HepG2 (cell line): ENCODE data around the gene MRFAP1L1. TPM values are rescaled to one million over a fixed set of nuclear protein-coding genes. Genes with fewer than 3 reads are reported as not detected.

Experiments used
- ATAC-seq: fragments of 200-7000 bp; cut with Tn5 transposase; 3 replicates; pipeline ENCODE4 v1.9.1; 2020; ENCODE audit warnings: mild to moderate bottlenecking, moderate library complexity
- BruUV-seq: library from RNA; stranded (reverse); fragments of 400-500 nt; replicated peaks from 2 replicates; lab custom pipeline; 2021; lab: Mats Ljungman, UMichigan
- CTCF ChIA-PET: fragments of 300-600 bp; formaldehyde crosslinking; extraction: SDS; loops from one replicate; lab custom pipeline; 2021; ENCODE audit warnings: low total read pairs, inconsistent platforms, low intra/inter-chr PET ratio; lab: Yijun Ruan, JAX
- POLR2A ChIA-PET: fragments of 350-600 bp; sonication (Branson Sonifier 250); formaldehyde crosslinking; loops from one replicate; lab custom pipeline; 2020; ENCODE audit warnings: antibody characterized with exemption, inconsistent platforms; lab: Yijun Ruan, JAX
- DNase-seq: peaks from one replicate; pipeline ENCODE4 v3.0.0-alpha.2; 2015; ENCODE audit warnings: low spot score
- FAIRE-seq: peaks from 3 replicates; lab custom pipeline; 2011; peaks lifted over from hg19 to GRCh38; lab: Jason Lieb, UNC
- H2AFZ ChIP-seq: one replicate; pipeline ENCODE4 v1.6.1; 2011; ENCODE audit warnings: low read length, inconsistent platforms
- H3K27ac ChIP-seq: fragments of 300-600 bp; 3 replicates; pipeline ENCODE4 v1.8.0; 2011; ENCODE audit warnings: mixed run types, mild to moderate bottlenecking, mixed read lengths, low read length, inconsistent platforms; ENCODE audit not compliant: insufficient read depth; ENCODE audit errors: extremely low read length
- H3K27me3 ChIP-seq, 2 experiments: fragments of 200-600 bp in 1 of 2; 2 replicates in 1 of 2; 3 replicates in 1 of 2; pipeline versions ENCODE4 v1.6.0 to v1.8.0; 2011; ENCODE audit warnings: low read length in 2 of 2, mild to moderate bottlenecking in 2 of 2, moderate library complexity in 2 of 2, inconsistent platforms in 1 of 2; ENCODE audit not compliant: insufficient read depth in 2 of 2, control insufficient read depth in 1 of 2
- H3K36me3 ChIP-seq, 2 experiments: fragments of 200-600 bp in 1 of 2; replicated peaks in 1 of 2; 2 replicates in 1 of 2; 3 replicates in 1 of 2; pipeline versions ENCODE4 v1.5.1 to v1.8.0; 2011; ENCODE audit warnings: low read length in 2 of 2, inconsistent platforms in 1 of 2; ENCODE audit not compliant: insufficient read depth in 2 of 2, control insufficient read depth in 1 of 2
- H3K4me1 ChIP-seq: 2 replicates; pipeline ENCODE4 v1.5.1; 2012; ENCODE audit warnings: low read length, inconsistent platforms; ENCODE audit not compliant: insufficient read depth
- H3K4me2 ChIP-seq: 2 replicates; pipeline ENCODE4 v1.6.0; 2011; ENCODE audit warnings: low read depth, low read length, inconsistent platforms
- H3K4me3 ChIP-seq, 3 experiments: fragments of 200-600 bp in 1 of 3; sonication (generic), shearing (Covaris generic) in 1 of 3; replicated peaks in 1 of 3; 2 replicates each; pipeline ENCODE4 v1.5.1; 2011 to 2016; ENCODE audit warnings: low read length in 3 of 3, inconsistent platforms in 2 of 3, low read depth in 2 of 3, mild to moderate bottlenecking in 2 of 3, control low read depth in 1 of 3, mixed read lengths in 1 of 3; ENCODE audit not compliant: insufficient read depth in 1 of 3
- H3K79me2 ChIP-seq: one replicate; pipeline ENCODE4 v1.6.1; 2011; ENCODE audit warnings: low read length, inconsistent platforms; ENCODE audit not compliant: insufficient read depth
- H3K9ac ChIP-seq: 2 replicates; pipeline ENCODE4 v1.6.0; 2011; ENCODE audit warnings: mild to moderate bottlenecking, low read depth, low read length, inconsistent platforms; ENCODE audit not compliant: insufficient read depth
- H3K9me3 ChIP-seq: 2 replicates; pipeline ENCODE4 v1.5.1; 2012; ENCODE audit warnings: mild to moderate bottlenecking, low read length
- H4K20me1 ChIP-seq: 2 replicates; pipeline ENCODE4 v1.6.0; 2011; ENCODE audit warnings: inconsistent platforms, mild to moderate bottlenecking, low read length, moderate library complexity; ENCODE audit not compliant: insufficient read depth
- CENPT ChIP-seq: sonication (generic); formaldehyde crosslinking; IDR thresholded peaks from 2 replicates; pipeline ENCODE4 v1.8.0; 2022; ENCODE audit warnings: low read depth, mild to moderate bottlenecking, moderate library complexity, missing genetic modification reagents
- CENPX ChIP-seq: sonication (generic); formaldehyde crosslinking; IDR thresholded peaks from 2 replicates; pipeline ENCODE4 v1.9.0; 2021; ENCODE audit warnings: mild to moderate bottlenecking, missing genetic modification reagents, moderate library complexity
- CERS6 ChIP-seq: sonication (generic); formaldehyde crosslinking; IDR thresholded peaks from 2 replicates; pipeline ENCODE4 v1.5.0; 2020; ENCODE audit warnings: missing genetic modification reagents
- ETV5 ChIP-seq: IDR thresholded peaks from 2 replicates; pipeline ENCODE4 v1.6.1; 2018; ENCODE audit warnings: missing biosample characterization, missing genetic modification reagents, inconsistent platforms, borderline replicate concordance
- GPN1 ChIP-seq: sonication (generic); formaldehyde crosslinking; IDR thresholded peaks from 2 replicates; pipeline ENCODE4 v1.5.1; 2020; ENCODE audit warnings: missing genetic modification reagents, borderline replicate concordance
- HIVEP1 ChIP-seq: sonication (generic); formaldehyde crosslinking; IDR thresholded peaks from 2 replicates; pipeline ENCODE4 v1.4.0; 2020; ENCODE audit warnings: mild to moderate bottlenecking, missing genetic modification reagents
- KLF9 ChIP-seq: IDR thresholded peaks from 2 replicates; pipeline ENCODE4 v1.6.1; 2016; ENCODE audit warnings: low read depth
- MAF1 ChIP-seq: sonication (generic); formaldehyde crosslinking; IDR thresholded peaks from 2 replicates; pipeline ENCODE4 v1.5.0; 2020; ENCODE audit warnings: missing genetic modification reagents, borderline replicate concordance
- SAFB2 ChIP-seq: sonication (generic); formaldehyde crosslinking; IDR thresholded peaks from 2 replicates; pipeline ENCODE4 v1.5.1; 2020; ENCODE audit warnings: missing genetic modification reagents, low read depth, mild to moderate bottlenecking, borderline replicate concordance
- TSC22D2 ChIP-seq: sonication (generic); formaldehyde crosslinking; IDR thresholded peaks from 2 replicates; pipeline ENCODE4 v1.5.1; 2020; ENCODE audit warnings: missing genetic modification reagents, mild to moderate bottlenecking, borderline replicate concordance
- ZBTB26 ChIP-seq: IDR thresholded peaks from 2 replicates; pipeline ENCODE4 v1.6.1; 2016; ENCODE audit warnings: missing compliant biosample characterization, missing genetic modification reagents, borderline replicate concordance
- ZNF225 ChIP-seq: sonication (generic); formaldehyde crosslinking; IDR thresholded peaks from 2 replicates; pipeline ENCODE4 v1.4.0; 2020; ENCODE audit warnings: mild to moderate bottlenecking, missing genetic modification reagents
- ZNF432 ChIP-seq: sonication (generic); formaldehyde crosslinking; IDR thresholded peaks from 2 replicates; pipeline ENCODE4 v1.5.0; 2020; ENCODE audit warnings: missing genetic modification reagents, mild to moderate bottlenecking, borderline replicate concordance
- ZNF737 ChIP-seq: sonication (generic); formaldehyde crosslinking; IDR thresholded peaks from 2 replicates; pipeline ENCODE4 v1.5.0; 2020; ENCODE audit warnings: missing genetic modification reagents, mild to moderate bottlenecking, borderline replicate concordance
- ZNF749 ChIP-seq: sonication (generic); formaldehyde crosslinking; IDR thresholded peaks from 2 replicates; pipeline ENCODE4 v1.8.0; 2022; ENCODE audit warnings: mild to moderate bottlenecking, missing genetic modification reagents, moderate library complexity, borderline replicate concordance
- ZNF781 ChIP-seq: sonication (generic); formaldehyde crosslinking; IDR thresholded peaks from 2 replicates; pipeline ENCODE4 v1.5.1; 2020; ENCODE audit warnings: borderline replicate concordance, mild to moderate bottlenecking, missing genetic modification reagents; ENCODE audit errors: not compliant biosample characterization
- ZSCAN30 ChIP-seq: sonication (generic); formaldehyde crosslinking; IDR thresholded peaks from 2 replicates; pipeline ENCODE4 v1.5.0; 2020; ENCODE audit warnings: mild to moderate bottlenecking, missing genetic modification reagents
- WGBS: methylation state at CpG from one replicate; pipeline ENCODE4 v1.1.6; 2017; ENCODE audit warnings: low lambda C conversion rate; 5-methylcytosine and 5-hydroxymethylcytosine counted together
- in situ Hi-C: cut with HindIII; loops from 2 replicates; pipeline ENCODE4 v1.10.0; 2017; ENCODE audit warnings: low pct_unique_long_range_greater_than_20kb; ENCODE audit not compliant: extremely low pct_ligation_motif_present
- intact Hi-C: fragments of 100-400 bp; cut with micrococcal nuclease; formaldehyde crosslinking; loops from one replicate; pipeline ENCODE4 v1.10.0; 2022; ENCODE audit not compliant: unreplicated experiment
- polyA plus RNA-seq, 8 experiments: library from polyadenylated mRNA; depleted of rRNA in 3 of 8; stranded (reverse) in 7 of 8; unstranded in 1 of 8; fragments of >200 nt; fragmentation: Illumina TruSeq in 4 of 8; extraction: Trizol in 4 of 8; gene quantifications; 2 replicates each; pipeline versions ENCODE4 v1.2.1 to v1.2.3, GENCODE V29; 2011 to 2016; ENCODE audit warnings: low read depth in 4 of 8, missing spikeins in 1 of 8, mixed read lengths in 1 of 8; ENCODE audit not compliant: insufficient read depth in 1 of 8
- total RNA-seq, 5 experiments: library from RNA; depleted of rRNA; stranded (reverse); fragments of >200 nt; fragmentation: Illumina TruSeq; extraction: Trizol; gene quantifications; 2 replicates each; pipeline ENCODE4 v1.2.3, GENCODE V29; 2016; ENCODE audit warnings: low read depth in 1 of 5
- TF ChIP-seq, protein P1 (sequence below): IDR thresholded peaks from 2 replicates; pipeline ENCODE4 v1.6.1; 2016; ENCODE audit warnings: missing compliant biosample characterization, missing genetic modification reagents, borderline replicate concordance

The MRFAP1L1 gene
- total and polyA plus RNA-seq, 2 of the 13 experiments (the other 11 are each of a cell fraction or from before 2014, with no cell fraction given), result 44.8 to 76.6 TPM

DNA sequence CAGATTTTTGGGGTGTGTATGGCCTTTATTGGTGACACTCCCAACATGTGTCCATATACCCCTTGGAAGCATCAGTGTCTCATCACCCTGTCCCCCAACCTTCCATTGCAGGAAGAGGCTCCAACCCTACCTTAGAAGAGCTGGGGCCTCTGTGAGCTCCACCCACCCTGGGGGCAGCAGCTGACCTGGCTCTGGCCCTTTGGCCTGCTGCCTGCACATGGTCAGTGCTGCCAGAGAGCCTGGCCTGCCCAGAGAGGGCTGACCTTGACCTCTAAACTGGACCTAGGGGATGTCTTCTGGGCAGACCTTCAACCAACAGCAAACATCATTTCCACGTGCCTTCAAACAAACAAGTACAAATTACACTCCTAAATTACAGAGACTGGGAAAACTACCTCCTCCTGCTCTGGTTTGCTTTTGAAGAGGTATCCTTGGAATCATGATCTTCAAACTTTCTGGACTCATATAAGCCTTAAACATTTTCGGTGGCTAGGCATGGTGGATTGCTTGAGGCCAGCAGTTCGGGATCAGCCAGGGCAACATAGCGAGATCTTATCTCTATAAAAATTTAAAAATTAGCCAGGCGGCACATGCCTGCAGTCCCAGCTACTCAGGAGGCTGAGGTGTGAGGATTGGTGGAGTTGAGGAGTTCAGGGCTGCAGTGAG lies 45.6 kb upstream of the MRFAP1L1 start:
- Histone ChIP-seq H3K79me2 (no peaks in the 10 kb centered on the region), H3K4me3 (no peak overlapping the region), H4K20me1 (no peaks in the 10 kb centered on the region), H3K9me3 (no peaks in the 10 kb centered on the region), H2AFZ (no peak overlapping the region), H3K9ac (no peak overlapping the region; the same call in 1 of the 2 replicates), H3K4me2 (peak overlapping the region; percentile 41), H3K36me3 (no peaks in the 10 kb centered on the region), H3K27me3 (no peaks in the 10 kb centered on the region; a peak in 1 of 5 replicates), H3K27ac (peak overlapping the region; percentile 61), H3K4me1 (peaks cover 61% of the 10 kb centered on the region)
- DNase-seq, result peak; percentile 92
- in situ Hi-C loops, result no loop called here
- 1% methylated on average over 5 of the region's 5 CpGs for WGBS
- BruUV-seq, result no TSS peak
- FAIRE-seq, result peak; percentile 86
- POLR2A ChIA-PET, result interaction anchor here (1.0 to 9.9 kb wide), 11 partner anchors 15 to 154 kb away, joined by 3 to 207 read pairs (median 5); partner anchors contain the start of genes BLOC1S4, MRFAP1, MRFAP1L1 and S100P
- ATAC-seq, result peak; percentile 77
- CTCF ChIA-PET, result no interaction called here
- intact Hi-C loops, result no loop called here
- TF ChIP-seq SAFB2 (CRISPR knock-in tag) (0 out of 2 replicates have a peak, but pooled peaks have one; percentile 52), CENPT (no peak), ETV5 (CRISPR knock-in tag) (peak; percentile 73; the same call in 1 of the 2 replicates), ZNF432 (CRISPR knock-in tag) (no peak), ZNF225 (CRISPR knock-in tag) (peak; percentile 61; the same call in 1 of the 2 replicates), TSC22D2 (CRISPR knock-in tag) (no peak), ZNF737 (CRISPR knock-in tag) (no peak), MAF1 (CRISPR knock-in tag) (0 out of 2 replicates have a peak, but pooled peaks have one; percentile 43), KLF9 (CRISPR knock-in tag) (peak; percentile 54; the same call in 1 of the 2 replicates), CENPX (CRISPR knock-in tag) (no peak), ZSCAN30 (CRISPR knock-in tag) (no peak), CERS6 (CRISPR knock-in tag) (no peak), ZNF781 (CRISPR knock-in tag) (peak; percentile 90), GPN1 (CRISPR knock-in tag) (no peak), ZBTB26 (CRISPR knock-in tag) (peak; percentile 54; the same call in 1 of the 2 replicates), HIVEP1 (CRISPR knock-in tag) (peak; percentile 88), ZNF749 (CRISPR knock-in tag) (peak; percentile 81; the same call in 1 of the 2 replicates)
- TF ChIP-seq, protein P1, sequence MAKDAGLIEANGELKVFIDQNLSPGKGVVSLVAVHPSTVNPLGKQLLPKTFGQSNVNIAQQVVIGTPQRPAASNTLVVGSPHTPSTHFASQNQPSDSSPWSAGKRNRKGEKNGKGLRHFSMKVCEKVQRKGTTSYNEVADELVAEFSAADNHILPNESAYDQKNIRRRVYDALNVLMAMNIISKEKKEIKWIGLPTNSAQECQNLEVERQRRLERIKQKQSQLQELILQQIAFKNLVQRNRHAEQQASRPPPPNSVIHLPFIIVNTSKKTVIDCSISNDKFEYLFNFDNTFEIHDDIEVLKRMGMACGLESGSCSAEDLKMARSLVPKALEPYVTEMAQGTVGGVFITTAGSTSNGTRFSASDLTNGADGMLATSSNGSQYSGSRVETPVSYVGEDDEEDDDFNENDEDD (CRISPR knock-in tag), result peak; percentile 74; the same call in 1 of the 2 replicates
